Astrocyte (in vitro differentiated cells and primary cell): ENCODE measurements around the gene FADS2.

Source experiments
- CTCF ChIP-seq: IDR thresholded peaks from 2 replicates; pipeline ENCODE4 v1.5.1; 2011; ENCODE audit warnings: low read depth, mild to moderate bottlenecking, inconsistent platforms, low read length, moderate library complexity; ENCODE audit not compliant: insufficient read depth
- EZH2 ChIP-seq: IDR thresholded peaks from 2 replicates; pipeline ENCODE4 v1.6.1; 2012; ENCODE audit warnings: mild to moderate bottlenecking, low read length, inconsistent platforms; ENCODE audit not compliant: insufficient read depth

- TF ChIP-seq EZH2 (no peak), CTCF (no peak)
Observed at GRCh38 chr11:61866958-61867343, 38.9 kb downstream of the FADS2 start.
